HG02763 (cell line): Measurements from ENCODE around the gene MSH3.
A peak's percentile ranks its signal among the peaks of the same experiment; 100 is the strongest.
"Not testable (repeated sequence)": the region's sequence is repeated elsewhere in the genome, so short reads cannot be mapped to it uniquely, and the experiment has no call there.

Experiments
- ATAC-seq: cut with Tn5 transposase; IDR thresholded peaks from one replicate; pipeline ENCODE4 v1.9.1; 2021; ENCODE audit warnings: mild to moderate bottlenecking, moderate library complexity; ENCODE audit not compliant: unreplicated experiment

The MSH3 gene

DNA sequence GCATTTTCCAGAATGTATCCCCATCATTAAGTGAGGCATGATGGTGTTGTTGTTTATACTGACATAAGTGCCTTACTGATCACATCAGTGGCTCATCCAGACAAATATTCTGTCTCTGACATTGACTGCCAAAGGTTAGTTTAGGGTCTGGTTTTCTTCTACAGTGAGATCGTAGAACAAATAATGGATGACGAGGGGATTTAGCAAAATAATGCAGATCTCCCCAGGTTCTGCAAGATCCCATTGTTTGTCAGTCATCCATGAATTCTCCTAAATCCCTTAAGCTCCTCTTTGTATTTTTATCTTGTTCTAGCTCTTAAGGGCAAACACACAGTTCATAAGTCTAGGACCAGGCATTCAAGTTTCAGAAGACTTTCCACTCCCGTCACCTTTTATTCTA lies 93.5 kb downstream of the MSH3 start:
- ATAC-seq = no peak

DNA sequence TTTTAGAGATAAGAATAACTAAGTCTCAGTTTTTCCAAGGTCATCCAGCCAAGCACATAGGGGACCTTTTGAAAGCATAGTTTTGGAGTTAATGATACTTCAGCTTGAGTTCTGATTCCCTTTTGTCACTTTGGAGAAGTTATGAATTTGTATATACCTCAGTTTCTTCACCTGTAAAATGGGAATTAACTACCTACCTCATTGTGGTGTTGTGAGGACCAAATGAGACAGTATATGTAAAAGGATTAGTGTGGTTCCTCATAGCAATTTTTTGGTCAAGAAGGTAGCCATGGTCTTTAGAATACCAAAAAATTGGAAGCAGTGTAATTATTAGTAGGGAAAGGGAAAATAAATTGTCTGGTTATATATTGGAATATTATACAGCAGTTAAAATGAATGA lies 98.0 kb downstream of the MSH3 start:
- no peak for ATAC-seq

DNA sequence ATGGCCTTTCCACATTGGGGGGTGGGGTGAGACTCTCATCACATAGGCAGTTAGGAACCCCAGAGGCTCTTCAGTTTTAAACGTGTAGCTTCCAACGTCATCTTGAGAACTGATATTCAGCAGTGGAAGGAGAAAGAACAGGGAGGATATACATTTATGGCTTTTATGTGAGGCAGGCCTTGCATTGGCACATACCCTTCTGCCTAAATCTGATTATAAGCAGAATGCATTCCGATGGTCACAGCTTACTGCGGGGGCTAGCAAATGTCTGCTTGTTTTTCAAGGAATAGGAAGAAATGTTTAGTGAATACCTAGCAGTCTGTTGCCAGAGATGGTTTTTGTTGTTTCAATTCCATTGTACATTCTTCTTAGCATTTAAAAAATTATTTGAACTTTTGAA lies 99.3 kb downstream of the MSH3 start:
- ATAC-seq = no peak

DNA sequence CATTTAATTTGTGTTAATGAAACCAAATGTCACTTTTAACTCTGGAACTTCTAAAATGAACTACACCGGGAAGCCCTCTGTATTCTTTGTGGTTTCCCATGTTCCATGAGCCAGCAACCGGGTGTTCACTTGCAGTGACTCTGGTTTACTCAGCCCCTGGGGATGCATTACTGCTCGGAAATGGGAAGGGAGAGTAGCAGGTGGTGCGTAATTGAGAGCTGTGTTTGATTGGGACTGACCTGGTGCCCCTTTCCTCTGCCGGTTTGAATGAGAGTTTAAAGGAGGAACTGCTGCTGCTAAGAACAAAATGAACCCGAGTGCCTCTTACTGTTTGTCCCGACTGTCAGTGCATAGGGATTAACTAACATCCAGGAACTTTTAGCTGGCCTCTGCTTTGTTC lies 100.4 kb downstream of the MSH3 start:
- ATAC-seq = peak; percentile 69

GRCh38 chr5:80755626-80756025 lies 101.2 kb downstream of the MSH3 start:
- peak; percentile 96 for ATAC-seq

DNA sequence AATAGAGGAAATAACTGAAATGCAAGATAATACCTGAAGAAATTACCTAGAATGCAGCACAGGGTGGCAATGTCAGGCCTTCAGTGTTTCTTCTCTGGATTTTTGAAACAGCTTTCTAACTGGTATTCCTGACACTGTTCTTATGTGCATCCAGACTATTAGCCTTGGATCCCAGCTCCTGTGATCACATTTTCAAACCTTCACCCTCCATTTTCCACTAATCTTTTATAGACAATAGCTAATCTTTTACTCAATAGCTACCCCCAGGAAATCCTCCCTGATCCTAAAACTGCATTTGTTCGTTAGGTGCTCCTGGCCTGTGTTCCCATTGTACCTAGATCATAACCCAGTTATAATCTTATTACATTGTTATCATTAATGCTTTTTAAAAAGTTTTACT lies 101.8 kb downstream of the MSH3 start:
- no peak for ATAC-seq

GRCh38 chr5:80757290-80757689 lies 102.8 kb downstream of the MSH3 start:
- no peak for ATAC-seq

DNA sequence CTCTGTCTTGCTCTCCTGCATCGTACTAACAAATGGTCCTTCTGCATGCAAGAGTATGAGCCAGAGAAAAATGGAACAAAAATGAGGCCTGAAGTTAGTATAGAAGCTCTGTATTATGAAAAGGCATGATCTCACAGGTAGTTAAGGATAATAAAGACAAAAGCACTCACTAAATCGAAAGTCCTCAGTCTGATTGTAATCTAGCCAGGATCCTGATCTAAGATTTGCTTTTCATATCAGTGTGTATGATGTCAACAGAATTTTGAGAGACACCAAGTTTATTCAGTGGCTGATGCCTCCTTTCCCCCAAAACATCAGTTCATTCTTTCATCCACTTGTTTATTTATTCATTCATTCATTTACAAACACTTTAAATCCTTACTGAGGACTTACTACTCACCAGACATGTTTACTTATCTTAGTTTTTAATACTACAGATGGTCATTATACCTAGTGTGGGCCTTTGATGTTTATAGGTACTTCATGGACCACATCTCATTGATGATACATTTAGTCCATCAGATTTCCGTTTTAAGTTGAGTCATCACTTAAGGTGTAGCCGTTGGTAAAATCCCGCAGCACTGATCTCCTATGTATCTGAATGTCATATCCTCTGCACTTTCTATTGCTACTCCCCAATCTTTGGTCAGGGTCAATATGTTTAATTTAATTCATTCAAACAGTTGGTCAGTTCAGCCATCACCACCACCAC lies 105.6 kb downstream of the MSH3 start:
- ATAC-seq = no peak

DNA sequence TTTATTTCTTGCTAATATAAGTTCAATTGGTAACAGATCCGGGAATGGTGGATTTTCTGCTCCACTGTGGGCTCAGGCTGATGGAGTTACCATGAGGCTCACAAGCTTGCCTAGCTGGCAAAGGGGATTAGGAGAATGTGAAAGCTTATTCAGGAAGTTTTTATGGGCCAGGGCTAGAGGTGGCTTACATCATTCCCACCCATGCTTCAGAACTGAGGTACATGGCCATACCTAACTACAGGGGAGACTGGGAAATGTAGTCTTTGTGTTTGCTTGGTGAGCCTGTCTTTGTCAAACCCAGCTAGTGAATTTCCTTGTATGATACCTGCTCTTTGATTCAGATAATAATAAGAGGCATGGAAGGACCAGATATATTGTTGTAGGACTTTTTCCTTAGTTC lies 106.2 kb downstream of the MSH3 start:
- ATAC-seq = no peak

DNA sequence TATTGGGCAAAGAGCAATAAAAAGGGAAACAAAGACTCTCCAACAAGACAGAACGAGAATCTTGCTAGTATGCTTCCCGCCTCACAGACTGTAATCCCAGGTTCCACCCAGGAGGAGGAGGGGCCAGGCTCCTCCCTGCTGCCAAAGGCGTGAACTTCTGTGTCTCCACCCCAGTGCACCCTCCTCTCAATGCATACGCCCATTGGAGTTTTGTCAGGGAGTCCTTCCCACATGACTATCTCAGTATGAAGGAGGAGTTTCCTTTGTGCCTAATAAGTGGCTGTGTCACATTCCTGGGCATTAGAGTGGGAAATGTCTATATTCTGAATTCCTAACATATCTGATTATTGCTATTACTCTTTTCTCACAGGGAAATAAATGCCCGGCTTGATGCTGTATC lies 106.7 kb downstream of the MSH3 start:
- ATAC-seq = no peak

GRCh38 chr5:80761966-80762365 lies 107.5 kb downstream of the MSH3 start:
- ATAC-seq = no peak

GRCh38 chr5:80762573-80762972 lies 108.1 kb downstream of the MSH3 start:
- no peak for ATAC-seq

DNA sequence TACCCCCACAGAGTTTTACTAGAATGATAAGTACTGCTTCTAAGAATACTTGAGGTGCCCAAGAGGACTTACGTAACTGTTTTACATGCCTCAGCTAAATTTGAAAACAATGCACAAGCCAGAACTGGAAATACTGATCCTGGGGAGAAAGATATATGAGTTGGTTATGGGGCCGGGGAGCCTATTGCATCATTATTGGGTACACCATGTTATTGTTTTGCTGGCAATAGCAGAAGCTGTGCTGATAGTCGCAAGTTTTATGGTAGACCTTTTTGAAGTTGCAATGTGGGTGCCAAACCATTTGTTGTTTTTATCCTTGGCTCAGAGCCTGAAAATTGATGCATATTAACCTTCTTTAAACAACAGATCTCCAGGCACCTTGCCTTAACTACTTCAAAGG lies 108.8 kb downstream of the MSH3 start:
- no peak for ATAC-seq

- no peak for ATAC-seq
Measured at GRCh38 chr5:80763873-80764647, 109.6 kb downstream of the MSH3 start.

DNA sequence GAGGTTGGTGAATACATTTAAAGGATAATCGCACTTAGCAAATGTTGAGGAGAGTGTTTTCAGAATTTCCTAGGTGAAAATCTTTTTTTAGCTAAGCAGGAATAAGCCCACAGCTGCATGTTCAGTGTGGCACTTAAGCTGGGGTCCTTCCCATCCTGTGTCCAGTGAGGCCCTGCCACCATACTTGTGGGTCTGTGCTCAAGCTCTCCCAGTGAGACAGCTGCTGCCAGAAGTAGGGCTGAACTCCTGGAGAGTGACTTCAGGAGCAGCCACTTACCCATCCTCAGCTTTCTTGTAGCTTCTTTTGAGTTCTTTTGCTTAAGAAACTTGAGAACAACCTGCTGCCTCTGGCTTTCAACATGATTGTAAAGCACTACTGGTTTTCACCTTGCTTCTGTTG lies 110.3 kb downstream of the MSH3 start:
- no peak for ATAC-seq

DNA sequence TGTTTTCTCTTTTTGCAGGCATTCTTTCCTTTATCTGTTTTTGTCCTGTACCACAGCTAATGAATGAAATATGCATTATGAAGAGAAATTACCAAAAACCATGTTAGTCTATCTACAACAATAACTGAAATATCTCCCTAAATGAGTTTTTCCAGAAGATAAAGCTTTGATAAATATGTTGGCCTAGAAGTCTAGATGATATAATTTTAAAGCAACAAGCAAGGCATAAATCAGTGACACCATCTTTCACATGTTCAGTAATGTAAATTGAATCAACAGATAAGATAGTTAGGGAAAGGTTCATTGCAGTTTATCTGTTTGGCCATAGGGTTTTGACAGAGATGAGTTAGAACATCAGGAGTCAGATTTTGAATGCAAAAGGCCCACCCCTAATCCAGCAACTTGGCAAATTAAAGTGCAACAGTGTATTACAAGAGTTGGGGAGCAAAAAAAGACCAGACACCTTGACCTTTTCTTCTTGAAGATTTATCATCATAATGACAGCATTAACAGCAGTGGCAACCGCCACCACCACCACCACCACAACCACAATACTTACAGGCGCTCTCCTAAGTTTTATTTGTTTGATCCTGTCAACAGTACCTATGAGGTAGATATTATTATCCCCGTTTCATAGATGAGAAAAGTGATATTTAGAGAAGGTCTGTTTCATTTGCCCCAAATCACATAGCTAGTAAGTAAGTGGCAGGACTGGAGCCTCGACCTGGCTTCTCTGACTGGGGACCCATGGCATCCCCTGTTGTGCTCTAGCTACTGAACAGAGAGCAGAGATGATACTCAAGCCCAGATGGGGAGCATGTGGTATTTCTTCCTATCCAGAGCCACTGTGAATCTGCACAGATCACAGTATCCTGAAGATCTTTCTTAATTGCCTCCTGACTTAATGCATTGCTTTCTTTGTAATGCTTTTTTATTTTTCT lies 123.2 kb downstream of the MSH3 start:
- ATAC-seq = no peak

GRCh38 chr5:80780024-80780423 lies 125.6 kb downstream of the MSH3 start:
- no peak for ATAC-seq

DNA sequence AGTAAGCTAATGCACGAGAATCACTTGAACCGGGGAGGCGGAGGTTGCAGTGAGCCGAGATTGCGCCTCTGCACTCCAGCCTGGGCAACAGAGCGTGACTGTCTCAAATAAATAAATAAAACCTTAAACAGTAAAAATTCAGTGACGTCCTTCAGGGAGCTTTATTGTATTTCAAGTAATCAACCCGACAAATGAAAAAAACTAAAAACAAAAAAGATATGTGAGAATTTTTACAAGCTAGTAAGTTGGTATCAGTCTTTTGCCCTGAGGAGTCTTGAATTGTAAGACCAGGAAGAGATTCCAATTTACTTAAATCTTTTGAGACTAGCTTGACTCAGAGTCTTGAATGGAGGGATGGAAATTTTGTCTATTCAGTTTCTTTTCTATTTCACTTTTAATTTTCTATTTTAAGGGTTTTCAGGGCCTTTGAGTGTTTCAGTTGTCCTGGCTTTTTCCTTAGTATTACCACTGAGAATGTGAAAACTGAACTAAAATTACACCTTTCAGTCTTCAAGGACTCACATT lies 126.4 kb downstream of the MSH3 start:
- no peak for ATAC-seq

DNA sequence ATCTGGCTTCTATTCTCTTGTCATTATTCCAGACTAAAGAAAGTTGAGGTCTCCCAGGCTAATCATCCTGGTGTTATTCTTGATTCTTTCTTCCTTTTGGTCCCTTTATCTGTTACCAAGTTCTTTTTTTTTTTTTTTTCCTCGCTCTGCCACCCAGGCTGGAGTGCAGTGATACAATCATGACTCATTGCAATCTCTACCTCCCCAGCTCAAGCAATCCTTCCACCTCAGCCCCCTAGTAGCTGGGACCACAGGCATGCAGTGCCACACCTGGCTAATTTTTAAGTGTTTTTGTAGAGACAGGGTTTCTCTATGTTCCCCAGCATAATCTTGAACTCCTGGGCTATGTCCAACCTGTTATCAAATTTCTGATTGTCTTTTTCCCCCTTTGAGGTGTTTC lies 126.9 kb downstream of the MSH3 start:
- ATAC-seq = no peak

GRCh38 chr5:80782626-80783025 lies 128.2 kb downstream of the MSH3 start:
- no peak for ATAC-seq

DNA sequence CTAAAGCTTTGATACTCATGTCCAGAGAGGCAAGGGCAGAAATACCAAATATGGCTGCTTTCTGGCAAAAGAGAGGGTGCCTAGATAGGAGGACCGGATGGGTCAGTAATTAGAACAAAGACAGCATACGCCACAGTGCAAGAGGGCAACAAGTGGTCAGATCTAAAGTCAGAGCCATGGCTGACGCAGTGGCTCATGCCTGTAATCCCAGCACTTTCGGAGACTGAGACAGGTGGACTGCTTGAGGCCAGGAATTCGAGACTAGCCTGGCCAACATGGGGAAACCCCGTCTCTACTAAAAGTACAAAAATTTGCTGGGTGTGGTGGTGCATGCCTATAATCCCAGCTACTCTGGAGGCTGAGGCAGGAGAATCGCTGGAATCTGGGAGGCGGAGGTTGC lies 129.3 kb downstream of the MSH3 start:
- not testable (repeated sequence) for ATAC-seq
